ENCODE results near the gene DUSP3. TPM values are rescaled to one million over a fixed set of nuclear protein-coding genes. Genes with fewer than 3 reads are reported as not detected.

The DUSP3 gene
- total and polyA plus RNA-seq, 2 of the 13 experiments (the other 11 are each of a cell fraction or from before 2014, with no cell fraction given), result 60.0 to 71.5 TPM

DNA sequence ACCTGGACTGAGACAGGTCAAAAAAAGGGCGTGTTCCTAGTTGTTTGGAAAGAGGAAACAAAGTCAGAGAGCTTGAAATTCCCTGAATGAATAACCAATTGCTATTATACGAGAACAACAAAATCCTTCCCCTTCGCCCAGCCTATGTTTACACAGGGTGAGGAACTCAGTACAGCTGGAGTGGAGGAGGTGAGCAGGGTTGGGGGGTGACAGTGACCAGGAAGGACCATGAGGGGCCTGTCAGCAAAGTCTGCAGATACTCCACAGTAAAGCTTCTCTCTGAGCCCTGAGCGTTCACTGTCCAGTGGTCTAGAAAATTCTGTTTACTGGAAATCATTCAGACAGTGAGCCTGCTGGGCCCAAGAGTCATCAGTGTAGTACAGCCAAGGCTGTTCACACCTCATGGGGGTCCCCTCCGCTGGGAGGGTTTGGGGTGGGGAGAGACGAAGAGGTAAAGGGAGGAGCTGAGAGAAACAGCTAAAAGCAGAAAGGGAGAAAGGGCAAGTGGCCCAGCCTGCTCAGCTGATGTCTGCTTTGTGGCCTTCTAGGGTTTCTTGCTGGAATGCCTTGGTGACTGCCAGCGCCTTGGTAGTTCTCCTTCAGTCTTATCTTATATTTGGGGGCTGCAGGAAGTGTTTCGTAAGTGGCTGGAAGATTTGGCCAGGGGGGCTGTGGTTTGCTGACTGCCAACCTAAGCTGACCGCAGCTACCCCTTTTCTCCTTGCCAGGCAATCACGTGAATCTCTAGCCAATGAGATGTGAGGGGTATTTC lies 5.7 kb downstream of the DUSP3 start (continued):
- TF ChIP-seq AGO1 (IDR thresholded peaks at IDR 0.05; ENCODE audit: low read depth, low read length, poor library complexity, severe bottlenecking), result no peak
- TF ChIP-seq BHLHE40 (IDR thresholded peaks at IDR 0.05; ENCODE audit: low read length), result no peak
- peak; percentile 93 for TF ChIP-seq ZKSCAN5 (CRISPR knock-in tag; IDR thresholded peaks at IDR 0.05)
- 0 out of 2 replicates have a peak, but pooled peaks have one; percentile 42 for TF ChIP-seq ZNF775 (CRISPR knock-in tag; IDR thresholded peaks at IDR 0.05; ENCODE audit: borderline replicate concordance)
- TF ChIP-seq, protein P1, sequence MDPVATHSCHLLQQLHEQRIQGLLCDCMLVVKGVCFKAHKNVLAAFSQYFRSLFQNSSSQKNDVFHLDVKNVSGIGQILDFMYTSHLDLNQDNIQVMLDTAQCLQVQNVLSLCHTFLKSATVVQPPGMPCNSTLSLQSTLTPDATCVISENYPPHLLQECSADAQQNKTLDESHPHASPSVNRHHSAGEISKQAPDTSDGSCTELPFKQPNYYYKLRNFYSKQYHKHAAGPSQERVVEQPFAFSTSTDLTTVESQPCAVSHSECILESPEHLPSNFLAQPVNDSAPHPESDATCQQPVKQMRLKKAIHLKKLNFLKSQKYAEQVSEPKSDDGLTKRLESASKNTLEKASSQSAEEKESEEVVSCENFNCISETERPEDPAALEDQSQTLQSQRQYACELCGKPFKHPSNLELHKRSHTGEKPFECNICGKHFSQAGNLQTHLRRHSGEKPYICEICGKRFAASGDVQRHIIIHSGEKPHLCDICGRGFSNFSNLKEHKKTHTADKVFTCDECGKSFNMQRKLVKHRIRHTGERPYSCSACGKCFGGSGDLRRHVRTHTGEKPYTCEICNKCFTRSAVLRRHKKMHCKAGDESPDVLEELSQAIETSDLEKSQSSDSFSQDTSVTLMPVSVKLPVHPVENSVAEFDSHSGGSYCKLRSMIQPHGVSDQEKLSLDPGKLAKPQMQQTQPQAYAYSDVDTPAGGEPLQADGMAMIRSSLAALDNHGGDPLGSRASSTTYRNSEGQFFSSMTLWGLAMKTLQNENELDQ (CRISPR knock-in tag; IDR thresholded peaks at IDR 0.05; ENCODE audit: borderline replicate concordance), result no peak
- TF ChIP-seq STAT5B (CRISPR knock-in tag; IDR thresholded peaks at IDR 0.05), result no peak
- TF ChIP-seq, protein P2, sequence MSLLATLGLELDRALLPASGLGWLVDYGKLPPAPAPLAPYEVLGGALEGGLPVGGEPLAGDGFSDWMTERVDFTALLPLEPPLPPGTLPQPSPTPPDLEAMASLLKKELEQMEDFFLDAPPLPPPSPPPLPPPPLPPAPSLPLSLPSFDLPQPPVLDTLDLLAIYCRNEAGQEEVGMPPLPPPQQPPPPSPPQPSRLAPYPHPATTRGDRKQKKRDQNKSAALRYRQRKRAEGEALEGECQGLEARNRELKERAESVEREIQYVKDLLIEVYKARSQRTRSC (CRISPR knock-in tag; IDR thresholded peaks at IDR 0.05; ENCODE audit: low read depth), result no peak
- TF ChIP-seq ZNF451 (CRISPR knock-in tag; IDR thresholded peaks at IDR 0.05), result no peak
- no peak for TF ChIP-seq POLR2AphosphoS5 (IDR thresholded peaks at IDR 0.05; ENCODE audit: low read depth, low read length)
- TF ChIP-seq, protein P3, sequence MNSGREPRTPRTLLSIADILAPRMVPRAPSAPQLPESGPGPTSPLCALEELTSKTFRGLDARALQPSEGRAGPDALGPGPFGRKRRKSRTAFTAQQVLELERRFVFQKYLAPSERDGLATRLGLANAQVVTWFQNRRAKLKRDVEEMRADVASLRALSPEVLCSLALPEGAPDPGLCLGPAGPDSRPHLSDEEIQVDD (CRISPR knock-in tag; IDR thresholded peaks at IDR 0.05; ENCODE audit: borderline replicate concordance), result no peak
- no peak for TF ChIP-seq YEATS2 (CRISPR knock-in tag; IDR thresholded peaks at IDR 0.05; ENCODE audit: borderline replicate concordance)
- TF ChIP-seq ZNF121 (CRISPR knock-in tag; IDR thresholded peaks at IDR 0.05), result no peak
- no peak for TF ChIP-seq PITX1 (CRISPR knock-in tag; IDR thresholded peaks at IDR 0.05)
- TF ChIP-seq ZSCAN29 (CRISPR knock-in tag; conservative IDR thresholded peaks at IDR 0.05), result peak; percentile 78
- TF ChIP-seq CREB1 (IDR thresholded peaks at IDR 0.05), result no peak
- TF ChIP-seq CREB1 (CRISPR knock-in tag; IDR thresholded peaks at IDR 0.05), result no peak
- no peak for TF ChIP-seq ZNF619 (CRISPR knock-in tag; IDR thresholded peaks at IDR 0.05)
- TF ChIP-seq RBM22 (optimal IDR thresholded peaks at IDR 0.05; ENCODE audit: low read length), result peak; percentile 47
- TF ChIP-seq, protein P4, sequence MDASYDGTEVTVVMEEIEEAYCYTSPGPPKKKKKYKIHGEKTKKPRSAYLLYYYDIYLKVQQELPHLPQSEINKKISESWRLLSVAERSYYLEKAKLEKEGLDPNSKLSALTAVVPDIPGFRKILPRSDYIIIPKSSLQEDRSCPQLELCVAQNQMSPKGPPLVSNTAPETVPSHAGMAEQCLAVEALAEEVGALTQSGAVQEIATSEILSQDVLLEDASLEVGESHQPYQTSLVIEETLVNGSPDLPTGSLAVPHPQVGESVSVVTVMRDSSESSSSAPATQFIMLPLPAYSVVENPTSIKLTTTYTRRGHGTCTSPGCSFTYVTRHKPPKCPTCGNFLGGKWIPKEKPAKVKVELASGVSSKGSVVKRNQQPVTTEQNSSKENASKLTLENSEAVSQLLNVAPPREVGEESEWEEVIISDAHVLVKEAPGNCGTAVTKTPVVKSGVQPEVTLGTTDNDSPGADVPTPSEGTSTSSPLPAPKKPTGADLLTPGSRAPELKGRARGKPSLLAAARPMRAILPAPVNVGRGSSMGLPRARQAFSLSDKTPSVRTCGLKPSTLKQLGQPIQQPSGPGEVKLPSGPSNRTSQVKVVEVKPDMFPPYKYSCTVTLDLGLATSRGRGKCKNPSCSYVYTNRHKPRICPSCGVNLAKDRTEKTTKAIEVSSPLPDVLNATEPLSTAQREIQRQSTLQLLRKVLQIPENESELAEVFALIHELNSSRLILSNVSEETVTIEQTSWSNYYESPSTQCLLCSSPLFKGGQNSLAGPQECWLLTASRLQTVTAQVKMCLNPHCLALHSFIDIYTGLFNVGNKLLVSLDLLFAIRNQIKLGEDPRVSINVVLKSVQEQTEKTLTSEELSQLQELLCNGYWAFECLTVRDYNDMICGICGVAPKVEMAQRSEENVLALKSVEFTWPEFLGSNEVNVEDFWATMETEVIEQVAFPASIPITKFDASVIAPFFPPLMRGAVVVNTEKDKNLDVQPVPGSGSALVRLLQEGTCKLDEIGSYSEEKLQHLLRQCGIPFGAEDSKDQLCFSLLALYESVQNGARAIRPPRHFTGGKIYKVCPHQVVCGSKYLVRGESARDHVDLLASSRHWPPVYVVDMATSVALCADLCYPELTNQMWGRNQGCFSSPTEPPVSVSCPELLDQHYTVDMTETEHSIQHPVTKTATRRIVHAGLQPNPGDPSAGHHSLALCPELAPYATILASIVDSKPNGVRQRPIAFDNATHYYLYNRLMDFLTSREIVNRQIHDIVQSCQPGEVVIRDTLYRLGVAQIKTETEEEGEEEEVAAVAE (CRISPR knock-in tag; IDR thresholded peaks at IDR 0.05; ENCODE audit: borderline replicate concordance), result no peak
- TF ChIP-seq, protein P5, sequence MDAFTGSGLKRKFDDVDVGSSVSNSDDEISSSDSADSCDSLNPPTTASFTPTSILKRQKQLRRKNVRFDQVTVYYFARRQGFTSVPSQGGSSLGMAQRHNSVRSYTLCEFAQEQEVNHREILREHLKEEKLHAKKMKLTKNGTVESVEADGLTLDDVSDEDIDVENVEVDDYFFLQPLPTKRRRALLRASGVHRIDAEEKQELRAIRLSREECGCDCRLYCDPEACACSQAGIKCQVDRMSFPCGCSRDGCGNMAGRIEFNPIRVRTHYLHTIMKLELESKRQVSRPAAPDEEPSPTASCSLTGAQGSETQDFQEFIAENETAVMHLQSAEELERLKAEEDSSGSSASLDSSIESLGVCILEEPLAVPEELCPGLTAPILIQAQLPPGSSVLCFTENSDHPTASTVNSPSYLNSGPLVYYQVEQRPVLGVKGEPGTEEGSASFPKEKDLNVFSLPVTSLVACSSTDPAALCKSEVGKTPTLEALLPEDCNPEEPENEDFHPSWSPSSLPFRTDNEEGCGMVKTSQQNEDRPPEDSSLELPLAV (CRISPR knock-in tag; conservative IDR thresholded peaks at IDR 0.05; ENCODE audit: low read depth), result no peak
- no peak for TF ChIP-seq ZNF383 (CRISPR knock-in tag; IDR thresholded peaks at IDR 0.05; ENCODE audit: borderline replicate concordance)
